ENCODE data around the gene MRPL1.
"Not testable (repeated sequence)": the region's sequence is repeated elsewhere in the genome, so short reads cannot be mapped to it uniquely, and the experiment has no call there.

The MRPL1 gene

GRCh38 chr4:77913348-77913747 is 50.7 kb downstream of the MRPL1 start:
- DNase-seq (ENCODE audit: low read depth in 2 of 2), result no peak

- DNase-seq (ENCODE audit: low read depth in 2 of 2), result no peak
These were observed 54.4 kb downstream of the MRPL1 start for GRCh38 chr4:77917075-77917474.

- no peak for DNase-seq (ENCODE audit: low read depth in 2 of 2)
These were observed 55.0 kb downstream of the MRPL1 start for GRCh38 chr4:77917601-77918000.

- no peak for DNase-seq (ENCODE audit: low read depth in 2 of 2)
These were observed 57.7 kb downstream of the MRPL1 start for GRCh38 chr4:77920371-77920770.

- peak; percentile 75 to 76 for DNase-seq (ENCODE audit: low read depth in 2 of 2)
These were observed 59.1 kb downstream of the MRPL1 start for GRCh38 chr4:77921701-77922100.

- DNase-seq (ENCODE audit: low read depth in 2 of 2), result no peak
These were observed 59.8 kb downstream of the MRPL1 start for GRCh38 chr4:77922158-77923094.

GRCh38 chr4:77927991-77928925 is 65.6 kb downstream of the MRPL1 start:
- DNase-seq (ENCODE audit: low read depth in 2 of 2), result no peak

- DNase-seq (ENCODE audit: low read depth in 2 of 2), result no peak
These were observed 67.6 kb downstream of the MRPL1 start for GRCh38 chr4:77930154-77930639.

GRCh38 chr4:77930876-77931275 is 68.2 kb downstream of the MRPL1 start:
- no peak for DNase-seq (ENCODE audit: low read depth in 2 of 2)

- DNase-seq (ENCODE audit: low read depth in 2 of 2), result no peak
These were observed 69.0 kb downstream of the MRPL1 start for GRCh38 chr4:77931452-77932135.

GRCh38 chr4:77938560-77938959 is 75.9 kb downstream of the MRPL1 start:
- DNase-seq (ENCODE audit: low read depth in 2 of 2), result no peak

GRCh38 chr4:77945929-77946328 is 83.3 kb downstream of the MRPL1 start:
- DNase-seq (ENCODE audit: low read depth in 2 of 2), result not testable (repeated sequence)

- no peak for DNase-seq (ENCODE audit: low read depth in 2 of 2)
These were observed 87.6 kb downstream of the MRPL1 start for GRCh38 chr4:77950203-77950602.

GRCh38 chr4:77952457-77952856 is 89.8 kb downstream of the MRPL1 start:
- DNase-seq (ENCODE audit: low read depth in 2 of 2), result no peak

- no peak for DNase-seq (ENCODE audit: low read depth in 2 of 2)
These were observed 92.1 kb downstream of the MRPL1 start for GRCh38 chr4:77954690-77955089.

- no peak for DNase-seq (ENCODE audit: low read depth in 2 of 2)
These were observed 94.3 kb downstream of the MRPL1 start for GRCh38 chr4:77956917-77957316.

- DNase-seq (ENCODE audit: low read depth in 2 of 2), result no peak
These were observed 96.3 kb downstream of the MRPL1 start for GRCh38 chr4:77958897-77959296.

- peak; percentile 12 to 16 for DNase-seq (ENCODE audit: low read depth in 2 of 2)
These were observed 97.1 kb downstream of the MRPL1 start for GRCh38 chr4:77959566-77960338.

GRCh38 chr4:77960367-77960766 is 97.7 kb downstream of the MRPL1 start:
- DNase-seq (ENCODE audit: low read depth in 2 of 2), result no peak

- DNase-seq (ENCODE audit: low read depth in 2 of 2), result no peak
These were observed 100.4 kb downstream of the MRPL1 start for GRCh38 chr4:77963004-77963403.

- not testable (repeated sequence) for DNase-seq (ENCODE audit: low read depth in 2 of 2)
These were observed 111.0 kb downstream of the MRPL1 start for GRCh38 chr4:77973657-77974056.
